Activated CD8-positive, alpha-beta memory T cell treated with anti-CD3 and anti-CD28 coated beads for 4 hours (primary cell): ENCODE data around the gene GABBR2.

Experiments
- DNase-seq, 2 donors: peaks; one replicate each; pipeline ENCODE4 v3.0.0-alpha.2; 2020; ENCODE audit warnings: low read depth in 2 of 2

The GABBR2 gene

DNA sequence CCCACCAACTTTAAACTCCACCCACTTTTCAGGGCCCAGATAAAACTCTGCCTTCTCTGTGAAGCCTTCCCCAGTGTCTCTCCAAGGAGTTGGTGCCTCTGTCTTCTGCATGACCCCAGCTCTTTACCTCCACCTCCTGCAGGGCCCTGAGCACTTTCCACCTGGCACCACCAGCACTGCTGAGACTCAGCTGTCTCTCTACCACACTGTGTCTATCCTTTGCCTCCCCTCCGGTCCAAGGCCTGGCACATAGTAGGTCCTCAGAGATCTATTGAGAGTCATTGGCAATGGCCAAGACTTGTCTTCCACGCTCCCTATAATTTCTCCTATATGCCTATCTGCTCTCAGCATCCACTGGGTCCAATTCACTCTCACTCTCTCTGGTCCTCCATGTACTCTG lies 12.9 kb upstream of the GABBR2 start:
- no peak for DNase-seq

DNA sequence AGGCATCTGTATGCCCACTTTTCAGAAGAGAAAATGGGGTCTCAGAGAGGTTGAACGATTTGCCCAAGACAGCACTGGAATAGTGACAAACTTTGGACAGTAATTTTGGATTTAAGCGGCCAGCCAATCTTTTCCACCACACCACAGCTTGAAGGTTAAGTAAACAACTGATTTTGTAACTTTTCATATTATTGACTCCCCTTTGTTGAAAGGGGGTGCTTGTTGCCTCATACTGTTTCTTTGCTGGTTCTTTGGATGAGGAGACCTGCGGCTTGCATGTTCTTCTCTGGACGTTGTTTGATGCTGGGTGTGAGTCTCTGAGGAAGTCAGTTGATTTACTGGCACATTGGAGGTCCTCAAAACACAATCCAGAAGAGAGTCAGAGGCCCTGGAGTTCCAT lies 11.7 kb upstream of the GABBR2 start:
- no peak for DNase-seq

DNA sequence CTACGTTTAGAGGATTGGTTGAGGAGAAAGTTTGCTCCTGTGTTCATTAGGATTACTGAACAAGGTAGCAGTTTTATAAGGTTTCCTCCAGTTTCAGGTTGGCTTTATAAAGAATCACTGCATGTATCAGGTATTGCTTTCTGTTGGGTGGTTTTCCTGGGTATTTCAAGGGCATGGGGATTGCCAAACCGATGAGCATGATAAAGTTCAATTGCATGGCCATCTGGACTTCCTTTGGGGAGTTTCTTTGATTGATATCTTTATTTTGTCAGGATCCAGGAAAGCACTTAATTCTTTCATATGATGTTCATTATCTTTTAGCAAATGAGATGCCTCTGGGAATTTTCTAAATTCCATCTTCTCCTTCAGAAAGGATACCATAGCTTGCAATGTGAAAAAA lies 10.3 kb upstream of the GABBR2 start:
- no peak for DNase-seq

DNA sequence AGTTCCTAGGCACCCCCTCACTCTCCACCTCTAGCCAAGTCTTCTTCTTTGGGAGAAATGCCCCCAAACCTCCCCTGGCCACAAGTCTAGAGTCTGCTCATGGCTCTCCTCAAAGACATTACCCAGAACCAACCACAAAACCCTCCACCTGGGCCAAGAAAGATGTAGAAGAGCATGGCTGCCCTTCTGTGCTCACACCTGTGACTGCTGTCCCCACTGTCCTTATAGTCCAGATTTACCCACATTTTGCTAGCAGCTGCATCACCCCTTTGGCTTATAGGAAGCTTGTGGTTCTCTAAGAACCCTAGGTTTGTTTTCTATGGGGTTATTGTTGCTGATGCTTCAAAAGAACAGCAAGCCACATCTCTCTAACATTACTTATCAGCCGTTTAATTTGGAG lies 6.1 kb upstream of the GABBR2 start:
- no peak for DNase-seq

DNA sequence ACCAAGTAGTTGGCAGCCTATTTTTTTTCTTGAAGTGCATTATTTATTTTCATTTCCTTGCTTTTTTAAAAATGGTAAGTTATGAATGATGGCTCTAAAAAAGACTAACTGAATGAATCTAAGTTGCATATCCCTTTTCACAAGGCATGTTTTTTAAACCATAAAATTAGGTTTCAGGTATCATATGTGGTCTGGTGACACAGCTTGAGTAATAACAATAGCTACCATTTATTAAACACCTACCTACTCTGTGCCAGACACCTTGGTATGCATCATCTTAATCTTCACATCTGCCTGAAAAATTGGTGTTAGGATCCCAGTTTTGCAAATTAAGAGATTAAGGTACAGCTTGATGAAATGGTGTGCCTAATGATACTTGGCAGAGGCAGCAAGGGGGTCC lies 4.3 kb upstream of the GABBR2 start:
- DNase-seq: no peak

DNA sequence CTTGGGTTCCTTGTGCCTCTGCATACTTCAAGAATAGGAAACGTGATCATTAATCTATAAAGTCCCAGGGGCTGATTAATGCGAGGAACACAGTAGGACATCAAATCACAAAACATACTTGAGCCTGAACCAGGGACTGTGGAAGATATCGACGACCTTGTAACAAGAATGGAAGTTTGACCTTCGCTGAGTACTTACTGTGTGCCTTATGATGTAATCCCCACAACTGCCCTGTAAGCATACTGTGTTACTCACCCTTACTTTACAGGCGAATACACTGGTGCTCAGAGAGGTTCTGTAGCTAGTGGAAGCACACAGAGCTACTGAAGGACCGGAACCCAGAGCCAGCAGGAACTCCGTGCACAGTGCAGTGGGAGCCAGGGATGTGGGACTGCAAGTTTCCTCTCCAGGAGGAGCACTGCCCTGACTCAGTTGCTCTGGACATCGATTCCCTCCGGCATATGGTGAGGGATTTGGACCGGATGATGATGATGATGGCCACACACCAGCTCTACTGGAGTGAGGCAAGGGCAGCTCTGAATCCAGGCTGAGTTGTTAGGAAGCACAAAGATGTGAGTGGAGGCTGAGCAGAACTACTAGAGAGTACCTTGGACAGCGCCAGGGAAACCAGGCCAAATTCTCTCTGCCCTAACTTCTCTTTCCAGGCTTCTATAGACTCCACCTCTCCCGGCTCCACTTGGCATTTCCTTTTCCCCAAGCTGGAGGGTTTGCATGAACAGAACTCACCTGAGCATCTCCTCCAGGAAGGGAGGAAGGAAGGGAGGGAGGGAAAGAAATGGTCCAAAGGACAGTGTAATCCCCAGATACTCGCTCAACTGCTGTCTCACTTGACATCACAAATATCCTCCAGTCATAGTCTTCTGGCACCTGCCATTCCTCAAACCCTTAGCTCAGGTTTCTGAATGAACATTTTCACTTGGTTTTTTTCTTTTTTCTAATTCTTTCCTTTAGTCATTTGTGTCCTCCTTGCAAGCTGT lies 1.5 kb upstream of the GABBR2 start:
- DNase-seq: no peak

DNA sequence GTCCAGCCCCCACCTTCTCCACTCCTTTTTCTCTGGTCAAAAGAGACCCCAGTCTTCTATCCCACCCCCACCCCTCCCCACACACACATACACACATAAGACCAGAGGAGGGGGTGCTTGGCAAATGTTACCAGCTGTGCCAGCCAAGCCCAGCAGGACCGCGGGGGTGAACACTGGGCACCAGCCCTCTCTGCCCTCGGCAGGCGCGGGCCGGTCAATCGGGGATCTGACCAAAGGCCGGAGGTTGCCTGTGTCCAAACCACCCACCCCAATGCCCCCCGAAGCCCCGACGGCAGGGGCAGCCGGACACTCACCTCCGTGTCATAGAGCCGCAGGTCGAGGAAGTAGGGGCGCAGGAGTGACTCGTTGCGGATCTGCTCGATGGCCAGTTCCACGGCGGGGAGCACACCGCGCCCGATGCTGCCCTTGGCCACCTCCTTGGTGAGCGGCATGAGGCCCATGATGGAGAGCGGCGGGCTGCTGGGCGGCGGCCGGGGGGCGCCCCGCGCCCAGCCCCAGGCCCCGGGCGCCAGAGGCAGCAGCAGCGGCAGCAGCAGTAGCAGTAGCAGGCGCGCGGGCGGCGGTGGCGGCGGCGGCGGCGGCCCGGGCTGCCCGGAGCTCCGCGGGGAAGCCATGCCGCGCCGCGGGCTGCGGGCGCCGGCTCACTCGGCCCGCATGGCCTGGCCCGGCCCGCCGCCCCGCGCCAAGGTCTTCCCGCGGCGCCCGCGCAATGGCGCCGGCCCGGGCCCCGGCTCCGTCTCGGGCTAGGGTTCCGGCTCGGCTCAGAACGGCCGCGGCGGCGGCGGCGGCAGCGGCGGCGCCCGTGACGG lies 417 bp downstream of the GABBR2 start:
- no peak for DNase-seq

DNA sequence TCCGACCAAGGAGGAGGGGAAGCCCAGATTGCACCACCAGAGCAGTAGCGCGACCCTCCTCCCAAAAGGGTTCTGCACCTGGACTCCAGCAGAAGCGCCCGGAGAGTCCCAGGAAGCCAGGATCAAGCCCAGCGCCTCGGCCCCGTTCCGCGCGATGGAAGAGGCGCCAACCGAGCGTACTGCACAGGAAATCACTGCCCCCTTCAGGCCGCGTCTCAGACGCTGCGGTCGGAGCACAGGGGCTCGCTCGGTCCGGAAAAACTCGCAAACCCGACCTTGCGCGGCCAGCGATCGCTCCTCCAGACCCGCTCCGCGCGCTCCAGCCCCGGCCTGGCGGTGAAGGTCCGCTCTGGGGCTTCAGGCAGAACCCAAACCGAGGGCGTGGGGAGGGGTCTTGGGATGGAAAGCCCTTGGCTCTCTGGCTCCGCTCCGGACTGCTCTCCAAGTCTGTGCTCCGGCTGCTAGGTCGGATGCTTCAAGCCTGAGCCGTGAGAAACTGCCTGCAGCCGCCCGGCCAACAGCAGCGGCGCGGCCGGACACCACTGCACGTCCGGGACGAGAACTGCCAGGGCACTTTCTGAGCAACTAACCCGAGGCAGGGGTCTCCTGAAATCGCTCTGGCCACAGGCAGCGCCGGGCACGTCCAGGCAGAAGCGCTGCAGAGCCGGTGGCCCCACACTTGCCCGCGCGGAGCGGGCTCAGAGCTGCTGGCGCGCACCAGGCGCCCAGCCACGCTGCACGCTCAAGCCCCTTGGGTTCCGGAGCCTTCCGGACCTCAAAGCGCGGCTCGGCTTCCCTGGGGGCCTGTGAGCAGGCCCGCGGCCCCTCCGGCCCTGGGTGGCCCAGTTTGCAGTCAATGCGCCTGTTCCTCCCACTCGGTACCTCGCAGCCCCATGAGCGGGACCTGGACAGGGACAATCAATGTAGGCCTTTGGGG lies 1.3 kb downstream of the GABBR2 start:
- no peak for DNase-seq

DNA sequence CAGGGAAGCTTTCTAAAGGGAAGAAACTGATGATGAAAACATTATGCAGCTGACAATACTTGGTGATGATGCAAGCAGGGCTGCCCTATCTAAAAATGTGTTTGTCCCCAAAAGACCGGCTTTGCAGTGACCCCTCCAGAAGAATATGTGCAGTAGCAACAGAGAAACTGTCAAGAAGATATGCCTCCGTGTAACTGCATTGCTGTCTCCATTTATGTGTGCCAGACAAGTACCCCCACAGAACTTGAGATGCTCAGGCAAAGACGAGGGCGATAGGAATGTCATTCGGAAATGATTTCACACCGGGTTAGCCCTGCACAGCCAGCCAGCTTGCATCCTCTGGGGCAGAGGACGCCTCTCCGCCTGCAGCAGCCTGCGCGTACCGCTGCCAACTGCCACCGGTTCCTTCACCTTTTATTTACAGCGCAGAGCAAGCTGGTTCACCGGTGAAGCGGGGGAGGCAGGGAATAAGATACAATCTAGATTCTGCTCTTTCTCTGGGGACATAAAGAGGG lies 2.0 kb downstream of the GABBR2 start:
- DNase-seq: no peak

DNA sequence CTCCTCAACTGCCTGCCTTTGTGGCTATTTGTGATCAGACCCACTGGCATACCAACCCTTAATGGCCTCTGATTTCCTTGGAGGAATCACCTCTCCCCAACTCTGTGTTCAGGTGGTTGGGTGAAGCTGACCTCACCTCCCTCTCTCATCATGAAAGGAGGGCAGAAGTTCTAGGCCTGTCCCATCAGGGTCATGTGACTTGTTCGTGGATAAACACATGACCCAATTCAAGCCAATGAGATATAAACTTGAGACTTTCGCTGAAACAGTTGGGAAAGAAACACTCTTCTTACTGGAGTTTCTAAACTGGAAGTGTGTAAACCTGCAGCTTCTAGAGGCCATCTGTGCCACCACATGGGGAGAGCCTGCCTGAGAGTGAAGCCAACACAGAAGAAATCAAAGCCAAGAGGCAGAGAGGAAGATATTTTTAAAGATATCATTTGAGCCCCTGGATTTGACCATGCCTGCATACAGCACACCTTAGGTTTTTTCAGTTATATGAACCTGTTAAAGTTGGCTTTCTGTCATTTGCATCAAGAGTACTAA lies 5.8 kb downstream of the GABBR2 start:
- DNase-seq: no peak

DNA sequence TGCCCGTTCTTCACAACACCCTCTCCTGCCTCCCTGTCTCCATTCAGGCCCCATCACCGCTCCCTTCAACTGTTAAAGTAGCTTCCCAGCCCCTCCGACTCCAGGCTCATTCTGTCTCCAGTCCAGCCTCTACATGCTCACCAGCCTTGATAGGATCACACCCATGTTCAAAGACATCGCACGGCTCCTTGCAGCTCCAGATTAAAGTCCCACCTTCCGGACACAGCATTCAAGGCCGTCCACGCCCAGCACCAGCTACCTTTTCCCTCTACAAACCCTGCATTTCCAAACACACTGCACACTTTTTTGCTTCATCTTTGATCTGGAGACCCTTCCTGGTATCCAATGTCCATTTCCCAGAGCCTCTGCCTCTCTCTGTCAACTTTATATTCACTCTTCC lies 6.4 kb downstream of the GABBR2 start:
- DNase-seq: no peak

DNA sequence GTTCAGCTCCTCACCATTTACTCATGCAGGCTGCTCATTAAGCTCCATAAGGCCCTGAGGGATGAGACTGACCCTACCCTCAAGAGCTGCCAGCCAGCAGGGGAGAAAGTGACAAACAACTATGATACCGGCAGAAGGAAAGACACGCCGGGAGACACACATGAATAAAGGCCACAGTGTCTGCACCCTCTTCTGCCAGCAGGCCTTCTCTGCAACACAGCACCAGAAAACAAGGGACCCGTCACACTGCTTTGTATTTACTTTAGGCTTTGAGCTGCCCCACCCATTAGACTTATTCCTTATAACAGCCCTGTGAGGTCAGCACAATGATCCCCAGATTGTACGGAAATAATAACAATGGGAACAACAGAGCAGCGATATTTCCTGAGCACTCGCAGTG lies 7.2 kb downstream of the GABBR2 start:
- DNase-seq: no peak

DNA sequence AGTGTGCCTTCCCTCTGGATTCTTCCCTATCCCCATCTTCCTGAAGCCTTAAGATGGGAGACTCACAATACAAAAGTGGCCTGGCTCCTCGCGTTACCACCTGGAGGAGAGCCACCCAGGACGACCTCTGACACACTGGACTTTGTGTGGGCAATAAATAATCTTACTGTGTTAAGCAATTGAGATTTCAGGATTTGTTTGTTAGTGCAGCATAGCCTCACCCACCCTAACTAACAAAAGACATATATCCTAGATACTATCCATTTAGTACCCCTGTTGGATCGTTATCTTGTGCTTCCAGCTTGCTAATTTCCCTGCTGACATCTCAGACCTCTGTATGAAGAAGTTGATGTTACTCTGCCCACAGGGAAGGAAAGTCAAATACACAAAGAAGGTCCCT lies 7.9 kb downstream of the GABBR2 start:
- DNase-seq: no peak

DNA sequence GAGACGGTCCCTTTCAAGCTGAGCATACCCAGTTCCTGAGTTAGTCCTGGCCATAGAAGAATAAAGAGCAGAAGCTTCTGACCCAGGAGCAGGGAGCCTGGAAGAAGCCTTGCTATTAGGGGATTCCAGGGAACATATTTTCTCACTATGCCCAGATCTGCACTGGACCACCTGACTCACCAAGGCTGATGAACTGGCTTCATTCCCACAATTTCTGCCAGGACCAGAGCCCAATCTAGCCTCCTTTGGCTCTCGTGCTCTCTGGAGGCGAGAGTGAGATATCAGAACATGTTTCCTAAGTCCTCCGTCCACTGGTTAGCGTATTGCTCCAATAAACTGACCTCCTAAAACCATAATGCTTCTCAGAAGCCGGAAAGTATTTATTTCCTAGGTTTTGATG lies 9.9 kb downstream of the GABBR2 start:
- no peak for DNase-seq

DNA sequence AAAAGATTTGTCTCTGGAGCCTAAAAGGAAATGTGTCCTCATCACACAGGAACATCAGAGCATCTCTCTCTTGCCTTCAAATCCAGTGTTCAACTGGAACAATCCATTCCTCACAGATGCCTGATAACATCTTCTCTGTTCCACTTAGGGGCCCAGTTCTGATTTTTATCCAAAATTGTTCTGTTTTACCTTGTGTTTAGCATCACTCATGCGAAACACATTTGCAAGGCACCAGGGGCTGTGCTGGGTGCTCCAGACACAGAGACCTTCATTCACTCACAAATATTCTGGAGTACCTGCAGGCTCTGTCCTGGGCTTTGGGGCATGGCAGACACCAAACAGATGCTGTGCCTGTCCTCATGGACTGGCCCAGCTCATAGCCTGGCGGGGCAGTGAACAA lies 13.8 kb downstream of the GABBR2 start:
- DNase-seq: no peak

DNA sequence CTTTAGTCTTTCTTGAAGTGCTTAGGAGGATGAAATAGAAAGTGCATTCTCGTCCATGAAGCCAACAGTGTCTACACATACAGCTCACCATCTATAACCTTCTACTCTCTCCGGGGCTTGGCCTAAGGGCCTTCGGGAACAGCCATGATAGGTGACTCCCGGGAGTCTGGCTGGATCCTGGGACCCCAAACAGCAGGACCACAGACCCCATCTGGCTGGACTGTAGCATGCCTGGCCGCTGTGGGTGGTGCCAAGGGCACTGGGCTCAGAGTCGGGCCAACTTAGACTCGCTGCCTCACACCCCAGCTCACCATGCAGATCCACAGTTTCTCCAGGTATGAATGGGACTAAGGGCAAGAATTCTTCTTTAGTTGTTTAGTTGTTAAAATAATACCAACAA lies 16.3 kb downstream of the GABBR2 start:
- DNase-seq: no peak

DNA sequence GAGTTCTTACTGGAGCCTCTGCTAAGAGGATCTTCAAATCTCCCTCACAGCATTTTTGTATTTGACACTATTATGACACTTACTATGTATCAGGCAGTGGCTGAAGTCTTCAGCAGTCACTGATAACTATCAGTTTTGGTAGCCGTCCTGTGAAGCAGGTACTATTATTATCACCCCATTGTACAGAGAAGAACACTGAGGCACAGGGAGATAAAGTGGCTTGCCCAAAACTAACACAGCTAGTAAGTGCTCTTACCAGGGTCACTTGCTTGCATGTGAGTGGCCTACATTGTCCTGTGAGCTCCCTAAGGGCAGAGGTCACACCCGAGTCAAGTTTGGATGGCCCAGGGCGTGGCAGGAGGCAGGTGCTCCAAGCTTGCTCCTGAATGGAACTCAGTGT lies 16.8 kb downstream of the GABBR2 start:
- no peak for DNase-seq

DNA sequence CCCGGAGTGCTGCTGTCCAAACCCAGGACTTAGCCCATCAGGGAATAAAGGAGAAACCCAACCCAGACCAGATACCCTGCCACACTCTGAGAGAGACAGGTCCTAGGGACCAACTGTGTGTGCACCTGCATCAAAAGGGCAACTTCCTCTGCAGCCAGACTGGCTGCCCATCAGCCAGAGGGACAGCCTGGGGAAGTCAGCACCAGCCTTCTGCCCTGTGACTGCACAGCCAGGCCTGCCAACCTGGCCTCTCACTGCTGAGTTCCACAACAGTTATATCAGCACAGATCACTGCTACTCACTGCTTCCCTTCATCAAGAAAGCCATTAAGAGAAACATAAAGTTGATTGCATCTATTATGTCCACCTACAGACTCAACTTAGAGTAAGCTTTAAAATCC lies 18.0 kb downstream of the GABBR2 start:
- no peak for DNase-seq

DNA sequence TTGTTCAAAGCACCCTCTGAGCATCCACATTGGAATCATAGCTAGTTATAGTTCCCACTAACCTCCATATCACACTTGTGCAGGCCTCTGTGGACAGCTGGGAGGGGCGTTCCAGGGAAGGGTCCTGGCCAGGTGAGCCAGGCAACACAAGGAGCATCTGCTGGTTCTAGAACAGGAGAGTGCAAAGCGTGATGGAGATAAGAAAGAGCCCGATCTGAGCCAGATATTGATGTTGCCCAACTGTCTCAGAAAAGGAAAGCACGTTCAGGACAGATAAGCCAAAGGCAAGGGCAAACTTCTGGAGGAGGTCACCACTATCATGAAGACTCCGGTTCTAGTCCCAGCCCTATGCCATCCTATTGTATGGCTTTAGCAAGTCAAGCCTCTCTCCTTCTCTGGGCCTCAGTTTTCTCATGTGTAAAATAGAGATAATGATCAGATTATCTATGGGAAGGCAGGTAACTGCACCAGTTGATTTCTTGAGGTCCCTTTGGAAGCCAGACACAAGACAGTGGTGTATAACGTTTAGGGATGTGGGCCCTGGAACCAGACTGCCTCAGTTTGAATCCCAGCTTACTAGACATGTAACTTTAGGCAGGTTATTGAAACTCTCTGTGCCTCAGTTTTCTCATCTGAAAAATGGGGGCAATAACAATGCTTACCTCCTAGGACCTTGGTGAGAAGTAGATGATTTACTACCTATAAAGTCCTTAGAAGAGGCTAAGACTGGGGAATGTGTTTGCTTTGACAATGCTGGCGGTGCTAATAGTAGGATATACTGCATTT lies 19.8 kb downstream of the GABBR2 start:
- DNase-seq: no peak

DNA sequence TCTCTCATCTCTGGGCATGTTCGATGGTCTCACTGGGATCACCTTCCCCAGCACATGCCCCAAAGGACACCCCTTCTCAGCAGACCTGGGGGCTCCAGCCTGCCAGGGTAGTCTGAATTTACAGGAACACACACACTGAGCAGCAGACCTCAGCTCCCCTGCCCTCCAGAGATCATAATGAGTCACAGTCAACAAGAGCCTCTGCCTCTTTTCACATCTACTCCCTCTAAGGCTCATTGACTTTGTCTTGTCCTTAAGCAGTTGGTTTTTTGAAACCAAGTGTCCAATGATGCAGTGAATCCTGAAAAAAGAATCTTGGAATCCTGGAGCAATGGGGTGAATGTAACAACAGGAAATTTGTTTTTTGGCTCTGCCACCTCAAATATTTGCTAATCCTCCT lies 20.8 kb downstream of the GABBR2 start:
- DNase-seq: no peak
